Smooth muscle cell (in vitro differentiated cells): ENCODE results near the gene NR1I3. TPM values are rescaled to one million over a fixed set of nuclear protein-coding genes. Genes with fewer than 3 reads are reported as not detected.
A peak's percentile ranks its signal among the peaks of the same experiment; 100 is the strongest.

Experiments
- DNase-seq: peaks from one replicate; lab custom pipeline; 2025; ENCODE audit not compliant: unreplicated experiment; lab: John Stamatoyannopoulos, UW
- H2AFZ ChIP-seq: fragments of 200-600 bp; sonication (generic); 2 replicates; pipeline ENCODE4 v1.6.0; 2016; ENCODE audit warnings: antibody characterized with exemption, low read depth, mild to moderate bottlenecking
- H3F3A ChIP-seq: fragments of 200-600 bp; sonication (generic); 2 replicates; pipeline ENCODE4 v1.6.0; 2017; ENCODE audit warnings: antibody characterized with exemption, low read depth
- H3K27ac ChIP-seq: fragments of 200-600 bp; sonication (generic); 2 replicates; pipeline ENCODE4 v1.5.1; 2016; ENCODE audit warnings: low read depth, mild to moderate bottlenecking
- H3K27me3 ChIP-seq: fragments of 200-600 bp; sonication (generic); 2 replicates; pipeline ENCODE4 v1.6.1; 2016; ENCODE audit warnings: low read depth, mild to moderate bottlenecking
- H3K36me3 ChIP-seq: fragments of 200-600 bp; sonication (generic); 2 replicates; pipeline ENCODE4 v1.5.1; 2016; ENCODE audit warnings: low read depth
- H3K4me1 ChIP-seq: fragments of 200-600 bp; sonication (generic); 2 replicates; pipeline ENCODE4 v1.5.1; 2016; ENCODE audit warnings: low read depth
- H3K4me2 ChIP-seq: fragments of 200-600 bp; sonication (generic); 2 replicates; pipeline ENCODE4 v1.6.0; 2016; ENCODE audit warnings: mild to moderate bottlenecking
- H3K4me3 ChIP-seq: fragments of 200-600 bp; sonication (generic); 2 replicates; pipeline ENCODE4 v1.5.1; 2016; ENCODE audit warnings: mild to moderate bottlenecking
- H3K79me2 ChIP-seq: fragments of 200-600 bp; sonication (generic); 2 replicates; pipeline ENCODE4 v1.6.0; 2016; ENCODE audit warnings: low read depth, mild to moderate bottlenecking
- H3K9ac ChIP-seq: fragments of 200-600 bp; sonication (generic); 2 replicates; pipeline ENCODE4 v1.6.0; 2016; ENCODE audit warnings: low read depth
- H3K9me3 ChIP-seq: fragments of 200-600 bp; sonication (generic); replicated peaks from 2 replicates; pipeline ENCODE4 v1.5.1; 2016; ENCODE audit warnings: low read depth
- H4K20me1 ChIP-seq: fragments of 200-600 bp; sonication (generic); 2 replicates; pipeline ENCODE4 v1.6.0; 2016; ENCODE audit warnings: low read depth
- CTCF ChIP-seq: fragments of 200-600 bp; sonication (generic); IDR thresholded peaks from 2 replicates; pipeline ENCODE4 v1.5.1; 2017; ENCODE audit warnings: borderline replicate concordance, mild to moderate bottlenecking, antibody characterized with exemption; ENCODE audit not compliant: insufficient read depth, poor library complexity, severe bottlenecking
- WGBS: methylation state at CpG from one replicate; pipeline ENCODE4 v1.1.7; 2016; ENCODE audit warnings: low lambda C conversion rate; 5-methylcytosine and 5-hydroxymethylcytosine counted together
- polyA plus RNA-seq: library from polyadenylated mRNA; unstranded; fragments of >200 nt; fragmentation: Nextera tagmentation; extraction: Ambion mirVana; gene quantifications from 2 replicates; pipeline ENCODE4 v1.2.1, GENCODE V29; 2016
- total RNA-seq: library from RNA; depleted of rRNA; stranded (reverse); fragments of >200 nt; gene quantifications from 2 replicates; pipeline ENCODE4 v1.2.3, GENCODE V29; 2014

The NR1I3 gene
- total and polyA plus RNA-seq, 2 experiments from 2014 or later: 0.90 TPM; not detected in 1

- Histone ChIP-seq H3K9ac (peak overlapping the region; percentile 78), H2AFZ (no peak overlapping the region), H3K4me1 (peaks cover 40% of the 10 kb centered on the region), H3K36me3 (no peaks in the 10 kb centered on the region), H4K20me1 (no peaks in the 10 kb centered on the region), H3K27me3 (no peaks in the 10 kb centered on the region), H3F3A (peaks cover 7% of the 10 kb centered on the region), H3K4me3 (no peak overlapping the region), H3K9me3 (no peaks in the 10 kb centered on the region), H3K4me2 (peak overlapping the region; percentile 87), H3K27ac (peak overlapping the region; percentile 98), H3K79me2 (peaks cover 6% of the 10 kb centered on the region)
- DNase-seq: no peak
- TF ChIP-seq CTCF: no peak
- 98% methylated on average over 7 of the region's 7 CpGs for WGBS
These were observed 41.9 kb downstream of the NR1I3 start for GRCh38 chr1:161196111-161196510.

- Histone ChIP-seq H3K4me2 (no peak overlapping the region), H4K20me1 (no peaks in the 10 kb centered on the region), H3K4me1 (peaks cover 33% of the 10 kb centered on the region), H2AFZ (no peak overlapping the region), H3K9me3 (no peaks in the 10 kb centered on the region), H3K79me2 (peaks cover 6% of the 10 kb centered on the region), H3K27ac (no peak overlapping the region), H3K4me3 (no peak overlapping the region), H3K36me3 (no peaks in the 10 kb centered on the region), H3K27me3 (no peaks in the 10 kb centered on the region), H3K9ac (no peak overlapping the region), H3F3A (peaks cover 7% of the 10 kb centered on the region)
- DNase-seq: no peak
- WGBS: 91% methylated on average over 4 of the region's 4 CpGs
- no peak for TF ChIP-seq CTCF
These were observed 42.8 kb downstream of the NR1I3 start for GRCh38 chr1:161195171-161195570.

- no peak for TF ChIP-seq CTCF
- Histone ChIP-seq H3K27ac (no peak overlapping the region), H2AFZ (no peak overlapping the region), H3K4me3 (no peak overlapping the region), H3K9me3 (no peaks in the 10 kb centered on the region), H3K4me1 (peaks cover 23% of the 10 kb centered on the region), H4K20me1 (no peaks in the 10 kb centered on the region), H3K79me2 (peaks cover 6% of the 10 kb centered on the region), H3K27me3 (no peaks in the 10 kb centered on the region), H3K36me3 (no peaks in the 10 kb centered on the region), H3K9ac (no peak overlapping the region), H3F3A (peaks cover 7% of the 10 kb centered on the region), H3K4me2 (no peak overlapping the region)
- WGBS: 97% methylated on average over 21 of the region's 21 CpGs
- DNase-seq: no peak
These were observed 44.3 kb downstream of the NR1I3 start for GRCh38 chr1:161193561-161194235.
